ENCODE results near the gene SNX19. TPM values are rescaled to one million over a fixed set of nuclear protein-coding genes. Genes with fewer than 3 reads are reported as not detected.
A peak's percentile ranks its signal among the peaks of the same experiment; 100 is the strongest.

Gene SNX19
- total RNA-seq, 2 experiments from 2014 or later: 41.7 to 43.7 TPM

DNA sequence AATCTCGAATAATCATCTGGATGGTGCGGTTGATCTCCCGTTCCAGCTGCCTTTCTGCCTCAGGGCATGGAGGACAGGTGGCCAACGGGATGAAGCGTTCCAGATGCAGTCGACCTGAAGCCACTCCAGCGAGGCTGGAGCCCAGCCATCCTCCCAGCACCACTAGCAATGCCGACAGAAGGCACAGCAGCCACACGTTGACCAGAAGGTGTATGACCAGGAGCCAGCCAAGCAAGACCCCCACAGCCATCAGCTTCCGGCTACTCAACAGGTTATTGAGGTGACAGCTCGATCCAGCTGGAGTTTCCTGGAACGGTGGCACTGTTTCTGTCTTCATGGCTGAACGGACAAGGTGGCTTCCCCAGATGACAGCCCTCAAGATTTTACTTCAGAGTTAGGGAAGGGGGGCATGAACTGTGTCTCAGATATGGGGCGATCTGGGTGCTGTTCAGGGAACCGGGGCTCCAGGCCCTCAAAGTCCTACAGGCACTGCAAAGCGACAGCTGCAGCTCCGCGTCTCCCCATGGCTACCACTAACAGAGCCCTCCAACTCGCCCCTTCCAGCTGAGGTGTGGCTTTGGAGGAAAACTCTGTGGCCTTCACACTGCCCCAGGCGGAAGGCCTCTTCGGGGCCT, 559 bp downstream of the SNX19 start:
- Mint-ChIP-seq H3K27me3 (no peaks in the 10 kb centered on the region), H3K4me1 (peaks cover 35% of the 10 kb centered on the region), H3K4me3 (peak overlapping the region; percentile 81), H3K36me3 (ENCODE audit: low read depth) (peaks cover 45% of the 10 kb centered on the region), H3K27ac (peak overlapping the region; percentile 91), H3K9me3 (peaks cover 5% of the 10 kb centered on the region)
- ChIA-PET CTCF (interaction anchor here (0.6 to 3.0 kb wide), 21 partner anchors 9 to 1118 kb away, joined by 3 to 12 read pairs (median 4); no protein-coding TSS in a partner anchor), POLR2A (no interaction called here)
- DNase-seq: peak; percentile 18

GRCh38 chr11:130913268-130913667, 3.0 kb downstream of the SNX19 start:
- POLR2A ChIA-PET: no interaction called here
- H3K4me1 Mint-ChIP-seq: peaks cover 35% of the 10 kb centered on the region
- peaks cover 5% of the 10 kb centered on the region for H3K9me3 Mint-ChIP-seq
- no peak for DNase-seq
- H3K4me3 Mint-ChIP-seq: no peak overlapping the region
- no peaks in the 10 kb centered on the region for H3K27me3 Mint-ChIP-seq
- H3K36me3 Mint-ChIP-seq (ENCODE audit: low read depth): peaks cover 63% of the 10 kb centered on the region
- H3K27ac Mint-ChIP-seq: no peak overlapping the region
- CTCF ChIA-PET: no interaction called here

- H3K36me3 Mint-ChIP-seq (ENCODE audit: low read depth): peaks cover 66% of the 10 kb centered on the region
- peaks cover 5% of the 10 kb centered on the region for H3K9me3 Mint-ChIP-seq
- H3K27me3 Mint-ChIP-seq: no peaks in the 10 kb centered on the region
- DNase-seq: no peak
- no peak overlapping the region for H3K27ac Mint-ChIP-seq
- H3K4me1 Mint-ChIP-seq: peaks cover 35% of the 10 kb centered on the region
- POLR2A ChIA-PET: no interaction called here
- no peak overlapping the region for H3K4me3 Mint-ChIP-seq
- CTCF ChIA-PET: no interaction called here
Measured at GRCh38 chr11:130912552-130912951, 3.7 kb downstream of the SNX19 start.

- no peak overlapping the region for H3K27ac Mint-ChIP-seq
- DNase-seq: no peak
- H3K4me1 Mint-ChIP-seq: peaks cover 26% of the 10 kb centered on the region
- no peaks in the 10 kb centered on the region for H3K27me3 Mint-ChIP-seq
- H3K9me3 Mint-ChIP-seq: peaks cover 5% of the 10 kb centered on the region
- POLR2A ChIA-PET: no interaction called here
- peaks cover 74% of the 10 kb centered on the region for H3K36me3 Mint-ChIP-seq (ENCODE audit: low read depth)
- CTCF ChIA-PET: no interaction called here
- H3K4me3 Mint-ChIP-seq: no peak overlapping the region
Measured at GRCh38 chr11:130911306-130911705, 5.0 kb downstream of the SNX19 start.

DNA sequence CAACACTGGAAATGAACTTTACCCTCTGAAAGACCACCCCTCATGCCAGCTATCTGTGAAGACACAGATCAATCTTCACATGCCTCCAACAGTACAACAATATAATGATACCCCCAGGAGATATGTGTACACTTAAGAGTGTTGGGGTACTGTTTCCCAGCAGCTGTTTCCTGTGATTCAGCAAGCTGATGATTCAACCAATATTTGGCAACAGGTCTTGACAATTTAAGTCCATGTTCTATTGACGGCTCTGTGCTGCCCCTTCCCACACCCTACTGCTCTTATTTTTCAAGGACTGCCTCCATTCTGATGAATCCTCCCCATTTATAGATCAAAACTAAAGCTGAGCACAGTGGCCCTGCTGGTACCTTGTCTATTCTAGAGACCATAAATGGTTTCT, 6.6 kb downstream of the SNX19 start:
- DNase-seq: no peak
- peaks cover 18% of the 10 kb centered on the region for H3K4me1 Mint-ChIP-seq
- ChIA-PET CTCF (no interaction called here), POLR2A (no interaction called here)
- H3K4me3 Mint-ChIP-seq: no peak overlapping the region
- peaks cover 77% of the 10 kb centered on the region for H3K36me3 Mint-ChIP-seq (ENCODE audit: low read depth)
- no peak overlapping the region for H3K27ac Mint-ChIP-seq
- no peaks in the 10 kb centered on the region for H3K27me3 Mint-ChIP-seq
- H3K9me3 Mint-ChIP-seq: peaks cover 5% of the 10 kb centered on the region

GRCh38 chr11:130908770-130909625, 7.3 kb downstream of the SNX19 start:
- no peak overlapping the region for H3K4me3 Mint-ChIP-seq
- ChIA-PET CTCF (no interaction called here), POLR2A (no interaction called here)
- H3K27ac Mint-ChIP-seq: no peak overlapping the region
- peaks cover 76% of the 10 kb centered on the region for H3K36me3 Mint-ChIP-seq (ENCODE audit: low read depth)
- no peak for DNase-seq
- peaks cover 12% of the 10 kb centered on the region for H3K4me1 Mint-ChIP-seq
- peaks cover 3% of the 10 kb centered on the region for H3K9me3 Mint-ChIP-seq
- no peaks in the 10 kb centered on the region for H3K27me3 Mint-ChIP-seq

GRCh38 chr11:130908061-130908460, 8.2 kb downstream of the SNX19 start:
- Mint-ChIP-seq H3K27me3 (no peaks in the 10 kb centered on the region), H3K4me1 (peaks cover 5% of the 10 kb centered on the region), H3K4me3 (no peak overlapping the region), H3K9me3 (no peaks in the 10 kb centered on the region), H3K27ac (no peak overlapping the region), H3K36me3 (ENCODE audit: low read depth) (peaks cover 75% of the 10 kb centered on the region)
- POLR2A ChIA-PET: no interaction called here
- CTCF ChIA-PET: no interaction called here
- DNase-seq: no peak

DNA sequence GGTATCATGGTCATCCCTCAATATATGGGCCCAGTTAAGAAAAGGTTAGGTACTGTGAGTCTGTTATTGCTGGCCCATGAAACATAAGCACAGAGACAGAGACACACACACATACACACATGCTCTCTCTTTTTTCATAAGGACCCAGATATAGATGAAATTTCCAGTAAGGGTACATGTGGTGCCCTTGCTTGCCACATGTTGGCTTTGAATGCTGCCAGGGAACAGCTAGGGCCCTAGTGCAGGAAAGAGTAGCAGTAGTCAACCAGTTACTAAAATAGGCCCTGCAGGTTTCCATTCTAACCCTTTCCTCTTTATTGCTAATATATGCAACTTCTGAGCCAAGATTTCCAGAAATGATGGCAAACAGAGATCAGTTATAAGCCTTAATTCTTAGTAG, 9.1 kb downstream of the SNX19 start:
- Mint-ChIP-seq H3K27ac (no peak overlapping the region), H3K27me3 (no peaks in the 10 kb centered on the region), H3K4me3 (no peak overlapping the region), H3K36me3 (ENCODE audit: low read depth) (peaks cover 73% of the 10 kb centered on the region), H3K9me3 (no peaks in the 10 kb centered on the region), H3K4me1 (peaks cover under 1% of the 10 kb centered on the region)
- CTCF ChIA-PET: interaction anchor here (0.6 to 2.0 kb wide), 2 partner anchors 9 to 668 kb away, joined by 3 to 9 read pairs; partner anchors contain the start of gene SNX19
- no peak for DNase-seq
- POLR2A ChIA-PET: no interaction called here

GRCh38 chr11:130906616-130907015, 9.7 kb downstream of the SNX19 start:
- DNase-seq: no peak
- H3K27ac Mint-ChIP-seq: no peak overlapping the region
- no peaks in the 10 kb centered on the region for H3K4me1 Mint-ChIP-seq
- no peaks in the 10 kb centered on the region for H3K9me3 Mint-ChIP-seq
- H3K27me3 Mint-ChIP-seq: no peaks in the 10 kb centered on the region
- ChIA-PET CTCF (interaction anchor here (0.6 to 2.0 kb wide), 2 partner anchors 10 to 667 kb away, joined by 3 to 9 read pairs; partner anchors contain the start of gene SNX19), POLR2A (no interaction called here)
- H3K4me3 Mint-ChIP-seq: no peak overlapping the region
- peaks cover 72% of the 10 kb centered on the region for H3K36me3 Mint-ChIP-seq (ENCODE audit: low read depth)

DNA sequence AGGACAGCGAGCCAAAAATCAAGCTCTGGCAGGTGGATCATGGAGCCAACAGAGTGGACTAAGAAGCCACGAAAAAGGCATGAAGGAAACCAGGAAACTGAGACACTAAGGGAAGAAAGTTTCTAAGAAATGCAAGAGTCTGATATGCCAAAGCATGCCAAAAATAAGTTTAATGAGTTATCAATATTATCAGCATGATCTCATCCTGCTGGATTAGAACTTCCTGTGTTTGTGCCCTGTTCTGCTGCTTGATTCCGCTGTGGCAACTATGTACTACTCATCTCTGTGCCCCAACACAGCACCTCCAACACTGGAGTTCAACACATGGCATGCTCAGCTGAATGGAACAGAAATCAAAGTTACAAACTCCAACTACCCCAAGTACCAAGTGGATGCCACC, 10.8 kb downstream of the SNX19 start:
- DNase-seq: no peak
- H3K4me1 Mint-ChIP-seq: no peaks in the 10 kb centered on the region
- H3K36me3 Mint-ChIP-seq (ENCODE audit: low read depth): peaks cover 70% of the 10 kb centered on the region
- peak overlapping the region; percentile 21 for H3K27ac Mint-ChIP-seq
- ChIA-PET CTCF (no interaction called here), POLR2A (no interaction called here)
- H3K27me3 Mint-ChIP-seq: no peaks in the 10 kb centered on the region
- no peak overlapping the region for H3K4me3 Mint-ChIP-seq
- H3K9me3 Mint-ChIP-seq: no peaks in the 10 kb centered on the region

GRCh38 chr11:130904380-130904779, 11.9 kb downstream of the SNX19 start:
- ChIA-PET POLR2A (no interaction called here), CTCF (interaction anchor here (0.9 kb wide), 1 partner anchor 11 kb away, joined by 5 read pairs; no protein-coding TSS in a partner anchor)
- no peak overlapping the region for H3K4me3 Mint-ChIP-seq
- no peak overlapping the region for H3K27ac Mint-ChIP-seq
- H3K36me3 Mint-ChIP-seq (ENCODE audit: low read depth): peaks cover 68% of the 10 kb centered on the region
- no peaks in the 10 kb centered on the region for H3K27me3 Mint-ChIP-seq
- H3K9me3 Mint-ChIP-seq: no peaks in the 10 kb centered on the region
- H3K4me1 Mint-ChIP-seq: no peaks in the 10 kb centered on the region
- DNase-seq: no peak

DNA sequence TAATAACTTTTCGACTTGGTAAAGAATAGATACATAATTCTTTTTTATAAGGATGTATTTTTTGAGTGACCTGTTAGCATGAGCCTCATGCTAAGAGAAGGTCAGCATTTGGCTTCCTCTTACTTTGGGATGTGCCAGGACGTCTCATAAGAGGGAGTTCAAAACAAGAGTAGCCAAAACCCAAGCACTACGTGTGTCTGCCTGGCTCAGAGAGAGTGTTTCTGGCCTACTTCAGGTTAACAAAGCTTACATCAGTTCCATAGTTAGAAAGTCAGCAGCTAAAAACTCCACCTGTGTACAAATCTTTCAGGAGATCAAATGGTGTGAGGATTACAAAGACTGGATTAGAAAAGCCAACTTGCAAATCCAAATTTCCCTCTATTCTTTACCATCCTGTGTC, 13.9 kb downstream of the SNX19 start:
- Mint-ChIP-seq H3K27ac (no peak overlapping the region), H3K9me3 (no peaks in the 10 kb centered on the region), H3K4me3 (no peak overlapping the region), H3K36me3 (ENCODE audit: low read depth) (peaks cover 70% of the 10 kb centered on the region), H3K27me3 (no peaks in the 10 kb centered on the region), H3K4me1 (no peaks in the 10 kb centered on the region)
- CTCF ChIA-PET: interaction anchor here (0.6 to 1.9 kb wide), 2 partner anchors 14 to 40 kb away, joined by 3 to 6 read pairs; partner anchors contain the start of gene SNX19
- no peak for DNase-seq
- POLR2A ChIA-PET: no interaction called here

DNA sequence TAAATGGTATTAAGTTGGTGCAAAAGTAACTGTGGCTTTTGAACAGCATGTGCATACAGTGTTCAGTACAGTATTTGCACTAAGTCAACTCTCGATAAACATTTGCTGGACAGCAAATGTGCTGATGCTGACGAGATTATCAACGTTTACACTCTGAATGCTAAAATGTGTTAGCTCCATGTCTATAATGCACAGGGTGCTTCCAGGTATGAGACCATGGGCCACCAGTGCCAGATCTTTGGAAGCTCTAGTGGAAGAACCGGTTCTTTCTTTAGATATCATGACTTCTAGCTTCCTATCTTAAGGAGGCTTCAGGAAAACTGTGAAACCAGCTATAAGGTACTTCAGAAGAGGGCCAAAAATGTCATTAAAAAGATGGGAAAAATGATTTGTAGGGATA, 17.2 kb downstream of the SNX19 start:
- Mint-ChIP-seq H3K27me3 (no peaks in the 10 kb centered on the region), H3K27ac (no peak overlapping the region), H3K36me3 (ENCODE audit: low read depth) (peaks cover 65% of the 10 kb centered on the region), H3K9me3 (no peaks in the 10 kb centered on the region), H3K4me3 (no peak overlapping the region), H3K4me1 (peaks cover 7% of the 10 kb centered on the region)
- no peak for DNase-seq
- ChIA-PET POLR2A (no interaction called here), CTCF (interaction anchor here (1.3 to 2.8 kb wide), 2 partner anchors 17 to 467 kb away, joined by 3 to 12 read pairs; partner anchors contain the start of gene SNX19)

Measured in activated CD4-positive, alpha-beta T cell treated with anti-CD3 and anti-CD28 coated beads, Interleukin-2, amount 10 ng/mL, durations not matched to agents 7 days and 5 days (primary cell).